Thyroid gland (tissue), 4 donors: ENCODE measurements around the gene C20orf202.

Source experiments
- POLR2A ChIP-seq, 2 donors: fragments of 450-650 bp; IDR thresholded peaks; one replicate each; pipeline ENCODE4 v1.6.1; 2017; ENCODE audit warnings: antibody characterized with exemption in 2 of 2, mild to moderate bottlenecking in 2 of 2, moderate library complexity in 1 of 2
- TF ChIP-seq, protein P1 (sequence below), 6 experiments: fragments of 200-600 bp in 3 of 6; fragments of 450-650 bp in 3 of 6; sonication (generic) in 3 of 6; IDR thresholded peaks; one replicate each; pipeline ENCODE4 v1.5.1; 2016 to 2019; ENCODE audit warnings: antibody characterized with exemption in 6 of 6, mild to moderate bottlenecking in 2 of 6, inconsistent platforms in 1 of 6, moderate library complexity in 1 of 6

DNA sequence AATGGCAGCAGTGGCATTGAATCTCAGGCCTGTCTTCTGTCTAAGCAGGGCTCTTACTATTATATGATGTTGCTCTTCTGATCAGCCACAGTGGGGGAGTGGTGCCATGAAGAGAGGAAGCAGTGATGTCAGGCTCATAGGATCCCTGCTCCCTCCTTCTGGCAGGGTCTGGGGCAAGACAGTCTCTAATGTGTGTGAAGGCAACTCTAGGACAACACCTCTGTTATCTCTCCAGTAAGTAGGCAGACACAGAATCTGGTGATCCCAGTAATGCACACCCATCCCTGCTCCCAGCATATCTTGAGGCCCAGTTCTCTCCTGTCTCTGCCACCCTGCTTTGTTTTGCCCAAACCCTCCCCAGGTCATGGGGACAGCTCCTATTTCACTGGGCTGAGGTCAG lies 8.8 kb downstream of the C20orf202 start:
- TF ChIP-seq, protein P1, sequence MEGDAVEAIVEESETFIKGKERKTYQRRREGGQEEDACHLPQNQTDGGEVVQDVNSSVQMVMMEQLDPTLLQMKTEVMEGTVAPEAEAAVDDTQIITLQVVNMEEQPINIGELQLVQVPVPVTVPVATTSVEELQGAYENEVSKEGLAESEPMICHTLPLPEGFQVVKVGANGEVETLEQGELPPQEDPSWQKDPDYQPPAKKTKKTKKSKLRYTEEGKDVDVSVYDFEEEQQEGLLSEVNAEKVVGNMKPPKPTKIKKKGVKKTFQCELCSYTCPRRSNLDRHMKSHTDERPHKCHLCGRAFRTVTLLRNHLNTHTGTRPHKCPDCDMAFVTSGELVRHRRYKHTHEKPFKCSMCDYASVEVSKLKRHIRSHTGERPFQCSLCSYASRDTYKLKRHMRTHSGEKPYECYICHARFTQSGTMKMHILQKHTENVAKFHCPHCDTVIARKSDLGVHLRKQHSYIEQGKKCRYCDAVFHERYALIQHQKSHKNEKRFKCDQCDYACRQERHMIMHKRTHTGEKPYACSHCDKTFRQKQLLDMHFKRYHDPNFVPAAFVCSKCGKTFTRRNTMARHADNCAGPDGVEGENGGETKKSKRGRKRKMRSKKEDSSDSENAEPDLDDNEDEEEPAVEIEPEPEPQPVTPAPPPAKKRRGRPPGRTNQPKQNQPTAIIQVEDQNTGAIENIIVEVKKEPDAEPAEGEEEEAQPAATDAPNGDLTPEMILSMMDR (IDR thresholded peaks at IDR 0.05), result no peak
- TF ChIP-seq POLR2A (IDR thresholded peaks at IDR 0.05), result no peak
